OCI-LY3 (cell line): ENCODE measurements around the gene COL6A3.

Experiments
- H2AFZ ChIP-seq: fragments of 200-600, 300-600 bp; shearing (Covaris generic); 2 replicates; pipeline ENCODE4 v1.6.0; 2014; ENCODE audit warnings: antibody characterized with exemption, low read depth, low read length
- H3K27ac ChIP-seq: fragments of 200-600, 300-600 bp; sonication (generic); 2 replicates; pipeline ENCODE4 v1.5.1; 2014; ENCODE audit warnings: mild to moderate bottlenecking, low read length, moderate library complexity, mixed read lengths
- H3K27me3 ChIP-seq: fragments of 200-600, 300-600 bp; sonication (generic); 2 replicates; pipeline ENCODE4 v1.6.1; 2014; ENCODE audit warnings: low read depth, low read length, mixed read lengths
- H3K36me3 ChIP-seq: fragments of 200-600, 300-600 bp; sonication (generic); replicated peaks from 2 replicates; pipeline ENCODE3; 2014; ENCODE audit warnings: low read depth, low read length, mixed read lengths
- H3K4me1 ChIP-seq: fragments of 300-600, 200-600 bp; sonication (generic); 2 replicates; pipeline ENCODE4 v1.6.1; 2014; ENCODE audit warnings: low read length, mixed read lengths
- H3K4me2 ChIP-seq: fragments of 200-600, 300-600 bp; sonication (generic); 2 replicates; pipeline ENCODE4 v1.6.1; 2014; ENCODE audit warnings: low read length, mixed read lengths
- H3K4me3 ChIP-seq: fragments of 300-600, 200-600 bp; sonication (generic); 2 replicates; pipeline ENCODE4 v1.5.1; 2014; ENCODE audit warnings: antibody characterized with exemption, mild to moderate bottlenecking, low read length, moderate library complexity
- H3K79me2 ChIP-seq: fragments of 300-600, 200-600 bp; shearing (Covaris generic); 2 replicates; pipeline ENCODE4 v1.6.1; 2014; ENCODE audit warnings: mild to moderate bottlenecking, low read length, mixed read lengths
- H3K9ac ChIP-seq: fragments of 300-600, 200-600 bp; shearing (Covaris generic); 2 replicates; pipeline ENCODE4 v1.6.0; 2014; ENCODE audit warnings: mild to moderate bottlenecking, low read length, moderate library complexity
- H3K9me3 ChIP-seq: fragments of 200-600, 300-600 bp; shearing (Covaris generic); 2 replicates; pipeline ENCODE4 v1.6.1; 2014; ENCODE audit warnings: low read length, mixed read lengths; ENCODE audit not compliant: insufficient read depth
- H4K20me1 ChIP-seq: fragments of 200-600, 300-600 bp; sonication (generic); 2 replicates; pipeline ENCODE4 v1.6.1; 2016; ENCODE audit warnings: low read length, mixed read lengths; ENCODE audit not compliant: insufficient read depth
- EZH2phosphoT487 ChIP-seq: fragments of 200-600 bp; shearing (Covaris generic); IDR thresholded peaks from 2 replicates; pipeline ENCODE4 v1.6.1; 2018; ENCODE audit warnings: antibody characterized with exemption, mixed run types, low read depth
- TF ChIP-seq, protein P1 (sequence below): fragments of 200-600, 300-600 bp; sonication (generic); IDR thresholded peaks from 2 replicates; pipeline ENCODE4 v1.5.1; 2014; ENCODE audit warnings: antibody characterized with exemption, low read length, low read depth

The COL6A3 gene

DNA sequence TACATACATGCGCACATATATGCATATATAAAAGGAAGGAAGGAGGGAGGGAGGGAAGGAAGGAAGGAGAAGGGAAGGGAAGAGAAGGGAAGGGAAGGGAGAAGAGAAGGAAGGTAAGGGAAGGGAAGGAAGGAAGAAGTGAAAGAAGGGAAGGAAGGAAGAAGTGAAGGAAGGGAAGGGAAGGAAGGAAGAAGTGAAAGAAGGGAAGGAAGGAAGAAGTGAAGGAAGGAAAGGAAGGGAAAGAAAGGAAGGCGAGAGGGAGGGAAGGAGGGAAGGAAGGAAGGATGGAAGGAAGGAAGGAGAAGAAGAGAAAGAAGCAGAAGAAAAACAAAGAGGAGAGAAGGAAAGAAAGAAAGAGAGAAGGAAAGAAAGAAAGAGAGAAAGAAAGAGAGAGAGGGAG lies 16.9 kb downstream of the COL6A3 start:
- H3K9me3 ChIP-seq = no peaks in the 10 kb centered on the region
- H3K27me3 ChIP-seq = peaks cover 6% of the 10 kb centered on the region; the same call in 1 of the 2 replicates
- no peak overlapping the region for H3K4me2 ChIP-seq
- no peaks in the 10 kb centered on the region for H3K79me2 ChIP-seq
- no peak overlapping the region for H3K4me3 ChIP-seq
- H3K4me1 ChIP-seq = no peaks in the 10 kb centered on the region
- H3K27ac ChIP-seq = no peak overlapping the region
- no peaks in the 10 kb centered on the region for H3K36me3 ChIP-seq
- no peak overlapping the region for H3K9ac ChIP-seq
- H2AFZ ChIP-seq = no peak overlapping the region
- H4K20me1 ChIP-seq = no peaks in the 10 kb centered on the region
- TF ChIP-seq, protein P1, sequence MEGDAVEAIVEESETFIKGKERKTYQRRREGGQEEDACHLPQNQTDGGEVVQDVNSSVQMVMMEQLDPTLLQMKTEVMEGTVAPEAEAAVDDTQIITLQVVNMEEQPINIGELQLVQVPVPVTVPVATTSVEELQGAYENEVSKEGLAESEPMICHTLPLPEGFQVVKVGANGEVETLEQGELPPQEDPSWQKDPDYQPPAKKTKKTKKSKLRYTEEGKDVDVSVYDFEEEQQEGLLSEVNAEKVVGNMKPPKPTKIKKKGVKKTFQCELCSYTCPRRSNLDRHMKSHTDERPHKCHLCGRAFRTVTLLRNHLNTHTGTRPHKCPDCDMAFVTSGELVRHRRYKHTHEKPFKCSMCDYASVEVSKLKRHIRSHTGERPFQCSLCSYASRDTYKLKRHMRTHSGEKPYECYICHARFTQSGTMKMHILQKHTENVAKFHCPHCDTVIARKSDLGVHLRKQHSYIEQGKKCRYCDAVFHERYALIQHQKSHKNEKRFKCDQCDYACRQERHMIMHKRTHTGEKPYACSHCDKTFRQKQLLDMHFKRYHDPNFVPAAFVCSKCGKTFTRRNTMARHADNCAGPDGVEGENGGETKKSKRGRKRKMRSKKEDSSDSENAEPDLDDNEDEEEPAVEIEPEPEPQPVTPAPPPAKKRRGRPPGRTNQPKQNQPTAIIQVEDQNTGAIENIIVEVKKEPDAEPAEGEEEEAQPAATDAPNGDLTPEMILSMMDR = no peak
- TF ChIP-seq EZH2phosphoT487 = no peak

DNA sequence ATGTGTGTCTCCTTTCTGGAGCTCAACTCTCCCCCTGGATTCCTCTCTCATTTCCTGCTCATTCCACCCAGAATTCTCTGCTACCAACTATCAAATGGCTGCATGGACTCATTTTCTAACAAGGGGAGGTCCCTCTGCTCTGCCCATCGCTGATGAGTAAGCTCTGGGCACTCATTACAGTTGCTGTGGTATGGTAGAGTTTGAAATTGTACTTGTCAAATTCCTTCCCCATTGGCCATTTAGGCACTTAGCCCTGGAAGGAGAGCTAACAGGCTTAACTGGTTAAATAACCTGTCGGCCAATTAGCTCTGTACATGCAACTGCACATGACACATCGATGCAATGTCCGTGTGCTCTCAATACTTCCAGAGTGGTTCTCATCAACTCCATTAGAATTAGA lies 20.4 kb downstream of the COL6A3 start:
- H3K4me1 ChIP-seq = no peaks in the 10 kb centered on the region
- no peak overlapping the region for H2AFZ ChIP-seq
- H4K20me1 ChIP-seq = no peaks in the 10 kb centered on the region
- no peak overlapping the region for H3K4me2 ChIP-seq
- no peaks in the 10 kb centered on the region for H3K36me3 ChIP-seq
- no peaks in the 10 kb centered on the region for H3K9me3 ChIP-seq
- peaks cover 6% of the 10 kb centered on the region; the same call in 1 of the 2 replicates for H3K27me3 ChIP-seq
- no peaks in the 10 kb centered on the region for H3K79me2 ChIP-seq
- H3K9ac ChIP-seq = no peak overlapping the region
- no peak overlapping the region for H3K27ac ChIP-seq
- TF ChIP-seq, protein P1 = no peak
- TF ChIP-seq EZH2phosphoT487 = no peak
- no peak overlapping the region for H3K4me3 ChIP-seq

DNA sequence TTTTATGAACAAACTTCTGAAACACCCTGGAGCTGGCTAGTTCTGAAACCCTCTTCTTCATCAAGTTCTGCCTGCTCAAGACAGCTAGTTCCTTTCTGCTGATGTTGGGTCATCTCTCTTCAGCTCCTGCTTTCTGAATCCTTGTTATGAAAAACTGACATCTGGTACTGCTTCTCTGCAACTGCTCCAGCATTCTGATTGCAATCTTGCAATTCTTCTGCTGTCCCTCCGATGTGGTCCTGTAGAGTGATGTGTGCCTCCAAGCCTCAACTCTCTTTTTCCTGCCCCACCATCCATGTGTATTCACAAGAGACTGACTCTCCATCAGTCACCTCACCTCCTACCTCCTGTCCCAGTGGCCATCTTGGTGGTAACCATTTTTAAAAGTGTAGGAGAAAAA lies 21.8 kb downstream of the COL6A3 start:
- no peaks in the 10 kb centered on the region for H3K79me2 ChIP-seq

DNA sequence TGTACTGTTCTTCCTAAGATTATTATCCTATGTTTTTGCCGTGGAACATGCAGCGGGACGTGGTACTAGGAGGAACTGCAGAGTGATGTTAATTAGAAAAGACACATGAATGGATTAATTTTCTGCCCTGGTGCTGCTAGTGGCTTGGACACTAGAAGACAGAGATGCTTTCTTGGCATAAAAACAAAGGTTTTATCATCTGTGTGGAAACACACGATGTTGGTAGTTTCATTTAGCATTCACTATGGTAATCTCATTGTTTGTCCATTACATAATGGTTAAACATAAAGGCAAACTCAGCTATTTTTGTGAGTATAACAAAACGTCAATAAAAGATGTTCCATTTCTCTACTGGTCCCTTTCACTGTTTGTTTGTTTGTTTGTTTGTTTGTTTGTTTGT lies 22.8 kb downstream of the COL6A3 start:
- Histone ChIP-seq H3K4me2 (no peak overlapping the region), H3K9me3 (no peaks in the 10 kb centered on the region), H3K4me1 (no peaks in the 10 kb centered on the region), H3K36me3 (no peaks in the 10 kb centered on the region), H3K4me3 (no peak overlapping the region), H2AFZ (no peak overlapping the region), H3K79me2 (no peaks in the 10 kb centered on the region), H4K20me1 (no peaks in the 10 kb centered on the region), H3K9ac (no peak overlapping the region), H3K27ac (no peak overlapping the region), H3K27me3 (peaks cover under 1% of the 10 kb centered on the region; the same call in 1 of the 2 replicates)
- TF ChIP-seq EZH2phosphoT487 = no peak
- TF ChIP-seq, protein P1 = no peak

More for the DNA sequence above, 21.8 kb downstream of the COL6A3 start:
- Histone ChIP-seq H3K4me1 (no peaks in the 10 kb centered on the region), H3K36me3 (no peaks in the 10 kb centered on the region), H3K4me2 (no peak overlapping the region), H3K27me3 (peaks cover 6% of the 10 kb centered on the region; the same call in 1 of the 2 replicates), H3K4me3 (no peak overlapping the region), H3K9ac (no peak overlapping the region), H4K20me1 (no peaks in the 10 kb centered on the region), H2AFZ (no peak overlapping the region), H3K9me3 (no peaks in the 10 kb centered on the region), H3K27ac (no peak overlapping the region)
- TF ChIP-seq, protein P1 = no peak
- no peak for TF ChIP-seq EZH2phosphoT487
